ENCODE measurements around the gene AFDN.

AFDN gene

GRCh38 chr6:167826896-167827582 is at the start of gene AFDN:
Gene AFDN, plus strand, starts transcription at chr6:167826911. Its CDS starts 222 bp downstream, at chr6:167827133.
- no peak for DNase-seq (ENCODE audit: low read depth in 1 of 2, low spot score in 1 of 2)

- no peak for DNase-seq (ENCODE audit: low read depth in 1 of 2, low spot score in 1 of 2)
These were observed 48.1 kb upstream of the AFDN start for GRCh38 chr6:167778497-167779128.

GRCh38 chr6:167779129-167779992 is 47.4 kb upstream of the AFDN start:
- DNase-seq (ENCODE audit: low read depth in 1 of 2, low spot score in 1 of 2), result no peak

- no peak for DNase-seq (ENCODE audit: low read depth in 1 of 2, low spot score in 1 of 2)
These were observed 46.6 kb upstream of the AFDN start for GRCh38 chr6:167779993-167780655.

DNA sequence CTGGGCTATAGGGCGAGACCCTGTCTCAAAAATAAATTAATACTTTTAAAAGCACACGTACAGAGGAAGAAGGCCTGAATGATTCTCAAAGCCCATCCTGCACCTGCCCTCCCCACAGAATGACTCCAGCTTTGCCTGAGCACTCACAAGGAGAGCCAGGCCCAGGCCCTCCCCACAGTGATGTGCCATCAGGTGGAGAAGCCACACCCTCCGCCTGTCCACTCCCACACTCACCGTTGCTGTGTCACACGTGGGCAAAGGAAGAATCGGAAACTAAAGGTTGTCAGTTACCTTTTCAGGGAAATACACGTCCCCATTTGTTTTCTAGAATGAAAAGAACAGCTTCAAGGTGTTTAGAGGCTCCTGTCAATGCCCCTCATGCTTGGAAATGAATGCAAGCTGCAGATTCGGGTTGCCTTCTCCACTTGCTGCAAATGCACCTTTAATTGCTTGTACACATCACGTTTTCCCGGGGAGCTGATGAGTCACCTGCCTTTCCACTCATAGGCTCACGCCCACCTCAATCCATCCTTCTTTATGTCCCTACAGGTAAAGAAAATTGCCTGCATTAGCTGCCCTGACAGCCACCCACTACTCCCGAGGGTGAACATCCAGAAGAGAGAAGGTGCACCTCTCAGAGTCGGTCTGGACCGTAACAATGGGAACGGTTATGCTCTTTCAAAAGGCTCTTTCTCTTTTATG is 45.5 kb upstream of the AFDN start:
- DNase-seq (ENCODE audit: low read depth in 1 of 2, low spot score in 1 of 2), result no peak

DNA sequence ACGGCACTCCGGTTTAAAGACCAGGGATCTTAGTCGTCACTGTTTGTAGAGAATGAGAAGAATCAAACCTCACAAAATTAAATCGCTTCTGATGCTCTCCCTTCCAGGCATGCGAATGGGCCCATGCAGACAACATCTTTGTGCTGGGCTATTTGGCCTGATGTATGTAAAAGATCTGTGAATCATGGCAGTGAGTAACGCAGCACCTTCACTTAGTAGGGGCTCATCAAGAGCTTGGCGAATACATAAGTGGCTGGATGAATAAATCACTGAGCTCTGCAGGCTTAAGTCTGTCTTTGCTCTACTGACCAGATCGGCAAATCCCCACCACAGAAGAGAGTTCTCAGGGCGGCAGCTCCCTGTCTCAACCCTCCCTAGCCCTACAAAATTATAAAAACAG is 44.8 kb upstream of the AFDN start:
- no peak for DNase-seq (ENCODE audit: low read depth in 1 of 2, low spot score in 1 of 2)

DNA sequence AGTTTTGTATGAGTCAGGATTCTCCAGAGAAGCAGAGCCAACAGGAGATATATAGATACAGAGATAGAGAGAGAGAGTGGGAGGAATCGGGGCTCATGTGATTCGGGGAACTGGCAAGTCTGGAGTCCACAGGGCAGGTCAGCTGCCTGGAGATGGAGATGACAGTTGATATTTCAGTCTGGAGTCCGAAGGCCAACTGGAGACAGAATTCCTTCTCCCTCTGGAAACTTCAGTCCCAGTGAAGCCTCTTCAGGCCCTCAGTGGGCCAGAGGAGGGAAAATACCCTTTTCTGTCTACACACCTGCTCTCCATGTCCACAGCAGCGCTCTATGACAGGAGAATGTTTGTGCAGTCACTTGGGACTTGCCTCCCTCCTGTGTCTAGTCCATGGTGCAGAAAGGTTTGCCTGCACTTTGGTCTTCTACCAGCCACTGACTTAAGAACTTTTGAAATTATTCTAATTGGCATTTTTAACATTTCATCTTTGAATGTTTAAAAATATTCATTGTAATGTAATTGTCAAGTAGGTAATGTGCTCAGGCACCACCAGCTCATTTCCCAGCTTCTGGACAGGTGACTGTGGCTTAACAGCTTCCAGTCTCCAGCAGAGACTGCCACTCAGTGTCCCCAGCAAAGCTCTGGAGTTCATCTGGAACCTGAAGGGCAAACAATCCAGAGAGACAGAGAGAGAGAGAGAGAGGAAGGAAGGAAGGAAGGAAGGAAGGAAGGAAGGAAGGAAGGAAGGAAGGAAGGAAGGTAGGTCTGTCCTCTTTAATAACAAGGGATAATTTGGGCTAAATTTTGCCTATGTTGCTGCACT is 43.8 kb upstream of the AFDN start:
- DNase-seq (ENCODE audit: low read depth in 1 of 2, low spot score in 1 of 2), result no peak

- no peak for DNase-seq (ENCODE audit: low read depth in 1 of 2, low spot score in 1 of 2)
These were observed 39.6 kb upstream of the AFDN start for GRCh38 chr6:167786853-167787675.

- DNase-seq (ENCODE audit: low read depth in 1 of 2, low spot score in 1 of 2), result no peak
These were observed 38.7 kb upstream of the AFDN start for GRCh38 chr6:167787896-167788562.

DNA sequence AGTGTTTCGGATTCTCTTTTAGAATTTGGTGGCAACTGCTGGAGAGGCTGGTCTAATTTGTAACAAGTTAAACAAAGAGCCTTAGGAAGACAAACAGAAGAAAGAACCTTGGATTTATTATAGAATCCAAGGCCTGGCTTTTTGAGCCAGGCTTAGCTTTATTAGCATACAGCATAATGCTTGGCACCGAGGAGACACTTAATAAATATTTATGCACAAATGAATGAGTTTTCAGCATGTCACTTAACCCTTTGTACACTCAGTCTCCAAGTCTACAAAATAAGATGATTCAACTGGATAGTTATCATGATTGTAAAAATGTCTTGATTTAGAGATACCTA is 38.2 kb upstream of the AFDN start:
- no peak for DNase-seq (ENCODE audit: low read depth in 1 of 2, low spot score in 1 of 2)

- DNase-seq (ENCODE audit: low read depth in 1 of 2, low spot score in 1 of 2), result no peak
These were observed 37.4 kb upstream of the AFDN start for GRCh38 chr6:167789358-167789757.

- no peak for DNase-seq (ENCODE audit: low read depth in 1 of 2, low spot score in 1 of 2)
These were observed 35.5 kb upstream of the AFDN start for GRCh38 chr6:167791091-167791779.

GRCh38 chr6:167791780-167792478 is 34.8 kb upstream of the AFDN start:
- DNase-seq (ENCODE audit: low read depth in 1 of 2, low spot score in 1 of 2), result no peak

DNA sequence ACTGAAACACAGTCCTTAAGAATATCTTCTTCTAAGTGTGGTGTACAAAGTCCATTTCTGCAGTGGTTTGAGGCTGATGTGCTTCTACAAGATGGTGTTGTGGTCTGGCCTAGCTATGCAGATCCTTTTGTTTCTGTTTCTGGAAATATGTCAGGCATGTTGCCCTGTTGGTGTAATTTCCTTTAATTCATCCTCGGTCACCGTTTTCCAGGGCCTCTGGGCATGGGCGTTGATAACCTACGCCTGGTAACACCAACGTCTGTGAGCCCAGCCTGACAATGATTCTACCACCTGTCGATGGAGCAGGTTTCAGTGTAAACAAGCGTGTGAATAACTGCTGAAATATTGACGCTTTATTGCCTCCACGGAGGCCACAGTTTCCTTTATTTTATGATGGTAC is 33.3 kb upstream of the AFDN start:
- DNase-seq (ENCODE audit: low read depth in 1 of 2, low spot score in 1 of 2), result no peak

DNA sequence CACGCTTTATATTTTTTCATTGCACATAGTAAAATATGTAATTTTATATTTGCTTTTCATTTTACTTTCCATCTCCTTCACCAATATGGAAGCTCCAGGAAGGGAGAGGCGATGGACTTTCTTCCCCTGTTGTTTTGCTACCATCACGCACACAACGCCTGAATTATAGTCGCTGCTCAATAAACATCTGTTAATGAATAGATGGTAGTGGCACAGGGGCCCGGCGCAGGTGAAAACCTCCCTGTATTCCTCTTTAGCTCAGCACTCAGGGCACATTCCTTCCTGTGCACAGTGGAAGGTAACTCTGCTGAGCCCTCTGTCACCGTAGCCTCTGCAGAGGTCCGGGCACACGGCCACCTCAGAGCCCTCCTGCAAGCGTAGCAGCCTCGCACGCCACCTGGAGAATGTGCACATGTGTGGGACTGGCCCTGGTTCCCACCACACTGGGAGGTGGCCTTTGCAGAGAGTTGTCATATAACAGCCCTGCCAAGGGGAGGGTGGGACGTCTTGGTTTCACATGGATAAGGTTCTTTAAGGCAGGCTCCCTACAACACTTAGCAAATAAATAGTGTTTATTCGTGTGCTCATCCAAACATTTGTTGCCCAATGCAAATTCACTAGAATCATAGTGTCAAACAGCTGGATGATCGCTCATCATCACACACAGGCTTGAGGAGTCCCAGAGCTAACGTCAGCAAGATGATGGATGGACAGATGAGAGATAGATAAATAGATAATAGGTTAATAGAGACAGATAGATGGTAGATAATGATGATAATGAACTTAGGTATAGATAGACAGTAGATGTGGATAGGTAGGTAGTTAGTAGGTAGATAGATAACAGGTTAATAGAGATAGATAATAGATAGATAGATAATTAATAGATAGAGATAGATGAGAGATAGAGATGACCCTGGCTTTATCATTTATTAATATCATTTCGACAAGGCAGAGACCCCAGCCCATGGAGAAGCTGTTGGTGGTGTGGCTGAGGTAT is 32.3 kb upstream of the AFDN start:
- DNase-seq (ENCODE audit: low read depth in 1 of 2, low spot score in 1 of 2), result no peak

DNA sequence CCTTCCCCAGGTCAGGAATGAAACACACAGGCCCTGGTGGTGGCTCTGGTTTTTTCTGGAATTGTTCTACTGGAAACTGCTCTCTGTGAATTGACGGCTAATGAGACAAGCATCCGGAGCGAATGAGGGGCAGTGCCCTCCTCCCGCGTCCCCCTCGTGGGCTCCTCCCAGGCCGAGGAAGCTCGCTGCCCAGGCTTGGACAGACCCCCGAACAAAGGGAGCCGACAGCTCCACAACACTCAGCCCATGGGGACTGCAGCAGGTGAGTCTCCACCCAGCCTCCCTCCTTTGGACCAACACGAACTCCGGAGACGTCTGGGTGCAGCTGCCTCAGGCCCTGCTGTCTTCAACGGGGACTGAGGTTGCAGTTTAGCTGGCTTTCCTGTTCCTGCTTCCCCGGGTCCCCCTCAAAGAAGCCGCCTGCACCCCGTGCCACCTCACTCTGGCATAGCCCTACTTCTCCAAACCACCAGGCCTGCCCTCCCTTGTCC is 31.3 kb upstream of the AFDN start:
- DNase-seq (ENCODE audit: low read depth in 1 of 2, low spot score in 1 of 2), result no peak
